SK-N-SH treated with all-trans-retinoic acid at 6 μM for 48 hours (cell line): ENCODE measurements around the gene PLEKHO1.

Experiments used
- ESRRG ChIP-seq: fragments of 250-450 bp; sonication (Bioruptor Pico); IDR thresholded peaks from 2 replicates; pipeline ENCODE4 v1.6.1; 2021; ENCODE audit warnings: mild to moderate bottlenecking
- GLIS3 ChIP-seq: fragments of 250-450 bp; sonication (Bioruptor Pico); IDR thresholded peaks from 2 replicates; pipeline ENCODE4 v1.5.0; 2020; ENCODE audit warnings: mild to moderate bottlenecking, moderate library complexity
- ZNF8 ChIP-seq: fragments of 450-650 bp; formaldehyde crosslinking; IDR thresholded peaks from 2 replicates; pipeline ENCODE4 v1.5.0; 2020; ENCODE audit warnings: mild to moderate bottlenecking, moderate library complexity
- TF ChIP-seq, protein P1 (sequence below): fragments of 250-450 bp; sonication (Bioruptor Pico); IDR thresholded peaks from 2 replicates; pipeline ENCODE4 v1.8.0; 2021; ENCODE audit warnings: low read depth, mild to moderate bottlenecking, moderate library complexity, borderline replicate concordance

- TF ChIP-seq GLIS3 (CRISPR knock-in tag) (no peak), ZNF8 (CRISPR knock-in tag) (no peak), ESRRG (CRISPR knock-in tag) (no peak)
- TF ChIP-seq, protein P1, sequence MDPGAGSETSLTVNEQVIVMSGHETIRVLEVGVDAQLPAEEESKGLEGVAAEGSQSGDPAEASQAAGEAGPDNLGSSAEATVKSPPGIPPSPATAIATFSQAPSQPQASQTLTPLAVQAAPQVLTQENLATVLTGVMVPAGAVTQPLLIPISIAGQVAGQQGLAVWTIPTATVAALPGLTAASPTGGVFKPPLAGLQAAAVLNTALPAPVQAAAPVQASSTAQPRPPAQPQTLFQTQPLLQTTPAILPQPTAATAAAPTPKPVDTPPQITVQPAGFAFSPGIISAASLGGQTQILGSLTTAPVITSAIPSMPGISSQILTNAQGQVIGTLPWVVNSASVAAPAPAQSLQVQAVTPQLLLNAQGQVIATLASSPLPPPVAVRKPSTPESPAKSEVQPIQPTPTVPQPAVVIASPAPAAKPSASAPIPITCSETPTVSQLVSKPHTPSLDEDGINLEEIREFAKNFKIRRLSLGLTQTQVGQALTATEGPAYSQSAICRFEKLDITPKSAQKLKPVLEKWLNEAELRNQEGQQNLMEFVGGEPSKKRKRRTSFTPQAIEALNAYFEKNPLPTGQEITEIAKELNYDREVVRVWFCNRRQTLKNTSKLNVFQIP (CRISPR knock-in tag): no peak
These were observed 30.2 kb downstream of the PLEKHO1 start for GRCh38 chr1:150179867-150180266.
